Astrocyte (in vitro differentiated cells and primary cell): ENCODE data around the gene CELF1. TPM values are rescaled to one million over a fixed set of nuclear protein-coding genes. Genes with fewer than 3 reads are reported as not detected.
A peak's percentile ranks its signal among the peaks of the same experiment; 100 is the strongest.

Experiments used
- DNase-seq: peaks from one replicate; pipeline ENCODE4 v3.0.0-alpha.2; 2010; ENCODE audit warnings: low read depth
- FAIRE-seq: peaks from 2 replicates; lab custom pipeline; 2011; peaks lifted over from hg19 to GRCh38; lab: Jason Lieb, UNC
- H2AFZ ChIP-seq: 2 replicates; pipeline ENCODE4 v1.6.0; 2012; ENCODE audit warnings: low read depth, low read length, inconsistent platforms
- H3K27ac ChIP-seq: 2 replicates; pipeline ENCODE4 v1.5.1; 2011; ENCODE audit warnings: low read depth, low read length, inconsistent platforms
- H3K27me3 ChIP-seq: 2 replicates; pipeline ENCODE4 v1.6.0; 2011; ENCODE audit warnings: low read length, inconsistent platforms; ENCODE audit not compliant: insufficient read depth
- H3K36me3 ChIP-seq: 2 replicates; pipeline ENCODE4 v1.5.1; 2011; ENCODE audit warnings: low read length, inconsistent platforms; ENCODE audit not compliant: insufficient read depth
- H3K4me1 ChIP-seq: 2 replicates; pipeline ENCODE4 v1.5.1; 2011; ENCODE audit warnings: low read length, inconsistent platforms; ENCODE audit not compliant: insufficient read depth
- H3K4me2 ChIP-seq: 2 replicates; pipeline ENCODE4 v1.6.0; 2012; ENCODE audit warnings: low read length, inconsistent platforms
- H3K4me3 ChIP-seq: 2 replicates; pipeline ENCODE4 v1.5.1; 2011; ENCODE audit warnings: low read depth, mild to moderate bottlenecking, low read length, inconsistent platforms; ENCODE audit not compliant: insufficient read depth
- H3K79me2 ChIP-seq: 2 replicates; pipeline ENCODE4 v1.6.0; 2012; ENCODE audit warnings: mild to moderate bottlenecking, low read length, inconsistent platforms; ENCODE audit not compliant: insufficient read depth
- H3K9ac ChIP-seq: 2 replicates; pipeline ENCODE4 v1.6.0; 2012; ENCODE audit warnings: mild to moderate bottlenecking, low read length, inconsistent platforms
- H3K9me3 ChIP-seq: 2 replicates; pipeline ENCODE4 v1.5.1; 2012; ENCODE audit warnings: low read depth, mild to moderate bottlenecking, low read length, inconsistent platforms; ENCODE audit not compliant: insufficient read depth
- H4K20me1 ChIP-seq: 2 replicates; pipeline ENCODE4 v1.6.0; 2012; ENCODE audit warnings: low read length, inconsistent platforms; ENCODE audit not compliant: insufficient read depth
- H3K27ac Mint-ChIP-seq: one replicate; pipeline ENCODE4 v1.8.0; 2021; ENCODE audit warnings: mild to moderate bottlenecking, mixed read lengths; ENCODE audit not compliant: unreplicated experiment
- H3K27me3 Mint-ChIP-seq: one replicate; pipeline ENCODE4 v1.8.0; 2021; ENCODE audit warnings: low read depth, mixed read lengths; ENCODE audit not compliant: unreplicated experiment
- H3K36me3 Mint-ChIP-seq: one replicate; pipeline ENCODE4 v1.8.0; 2021; ENCODE audit warnings: low read depth, mixed read lengths; ENCODE audit not compliant: unreplicated experiment
- H3K4me1 Mint-ChIP-seq: one replicate; pipeline ENCODE4 v1.8.0; 2021; ENCODE audit warnings: low read depth, mixed read lengths; ENCODE audit not compliant: unreplicated experiment
- H3K4me3 Mint-ChIP-seq: one replicate; pipeline ENCODE4 v1.8.0; 2021; ENCODE audit warnings: mild to moderate bottlenecking, moderate library complexity, mixed read lengths; ENCODE audit not compliant: unreplicated experiment
- H3K9me3 Mint-ChIP-seq: one replicate; pipeline ENCODE4 v1.8.0; 2021; ENCODE audit warnings: mild to moderate bottlenecking, mixed read lengths; ENCODE audit not compliant: unreplicated experiment
- EZH2 ChIP-seq: IDR thresholded peaks from 2 replicates; pipeline ENCODE4 v1.6.1; 2012; ENCODE audit warnings: mild to moderate bottlenecking, low read length, inconsistent platforms; ENCODE audit not compliant: insufficient read depth
- total RNA-seq: library from RNA; stranded (reverse); gene quantifications from 2 replicates; pipeline ENCODE4 v1.2.1, GENCODE V29; 2021
- TF ChIP-seq, protein P1 (sequence below): IDR thresholded peaks from 2 replicates; pipeline ENCODE4 v1.5.1; 2011; ENCODE audit warnings: low read depth, mild to moderate bottlenecking, inconsistent platforms, low read length, moderate library complexity; ENCODE audit not compliant: insufficient read depth

Gene CELF1
- total RNA-seq, 1 donor from 2014 or later, result 101 TPM

DNA sequence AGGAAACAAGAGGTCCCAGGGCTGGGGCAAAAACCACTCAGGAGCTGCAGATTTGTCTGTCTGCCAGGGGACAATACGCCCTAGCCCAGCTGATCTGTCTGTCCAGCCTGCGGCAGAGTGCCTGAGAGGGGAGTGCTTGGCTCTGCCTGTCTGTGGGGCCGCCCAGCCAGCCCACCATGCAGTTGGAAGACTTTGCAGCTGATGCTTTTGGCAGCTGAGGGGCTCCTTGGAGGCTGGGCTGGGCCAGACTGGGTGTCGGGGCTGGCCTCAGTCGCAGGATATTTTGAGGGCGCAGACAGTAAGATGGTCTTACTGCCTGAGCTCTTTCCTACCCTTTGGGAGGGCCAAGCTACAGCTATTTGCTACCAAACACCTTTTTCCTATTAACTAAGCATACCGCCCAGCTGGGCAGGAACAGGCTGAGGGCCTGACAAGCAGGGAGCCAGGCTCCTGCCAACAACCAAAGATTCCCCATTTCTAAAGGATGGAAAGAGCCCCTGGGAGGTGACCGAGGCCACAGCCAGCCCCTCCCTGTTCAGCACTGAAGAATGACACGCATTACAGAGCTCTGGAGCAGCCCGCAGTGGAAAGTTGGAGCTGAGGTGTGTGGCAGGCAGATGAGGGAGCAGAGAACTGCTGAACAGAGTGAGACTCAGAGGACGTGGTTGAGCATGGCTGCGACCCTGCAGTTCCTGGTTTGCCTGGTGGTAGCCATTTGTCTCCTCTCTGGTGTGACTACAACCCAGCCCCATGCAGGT, 33.3 kb upstream of the CELF1 start, which contains the start of gene FAM180B:
Gene FAM180B (plus strand): TSS at position 581 of the 758 bp plus-strand sequence. CDS start 91 bp downstream, at position 672.
- H3K9me3 ChIP-seq, result no peaks in the 10 kb centered on the region
- no peak within 1 kb of the TSS for H3K9ac ChIP-seq
- peaks cover 20% of the 10 kb centered on the region for H3K36me3 ChIP-seq
- H3K4me3 ChIP-seq, result no peak within 1 kb of the TSS
- H3K27me3 Mint-ChIP-seq, result peaks cover 5% of the 10 kb centered on the region
- no peak for DNase-seq
- no peaks in the 10 kb centered on the region for H3K4me1 Mint-ChIP-seq
- no peak within 1 kb of the TSS for H3K27ac ChIP-seq
- FAIRE-seq, result no peak
- no peak within 1 kb of the TSS for H3K4me3 Mint-ChIP-seq
- H3K4me1 ChIP-seq, result no peaks in the 10 kb centered on the region
- H3K9me3 Mint-ChIP-seq, result no peaks in the 10 kb centered on the region
- TF ChIP-seq, protein P1, sequence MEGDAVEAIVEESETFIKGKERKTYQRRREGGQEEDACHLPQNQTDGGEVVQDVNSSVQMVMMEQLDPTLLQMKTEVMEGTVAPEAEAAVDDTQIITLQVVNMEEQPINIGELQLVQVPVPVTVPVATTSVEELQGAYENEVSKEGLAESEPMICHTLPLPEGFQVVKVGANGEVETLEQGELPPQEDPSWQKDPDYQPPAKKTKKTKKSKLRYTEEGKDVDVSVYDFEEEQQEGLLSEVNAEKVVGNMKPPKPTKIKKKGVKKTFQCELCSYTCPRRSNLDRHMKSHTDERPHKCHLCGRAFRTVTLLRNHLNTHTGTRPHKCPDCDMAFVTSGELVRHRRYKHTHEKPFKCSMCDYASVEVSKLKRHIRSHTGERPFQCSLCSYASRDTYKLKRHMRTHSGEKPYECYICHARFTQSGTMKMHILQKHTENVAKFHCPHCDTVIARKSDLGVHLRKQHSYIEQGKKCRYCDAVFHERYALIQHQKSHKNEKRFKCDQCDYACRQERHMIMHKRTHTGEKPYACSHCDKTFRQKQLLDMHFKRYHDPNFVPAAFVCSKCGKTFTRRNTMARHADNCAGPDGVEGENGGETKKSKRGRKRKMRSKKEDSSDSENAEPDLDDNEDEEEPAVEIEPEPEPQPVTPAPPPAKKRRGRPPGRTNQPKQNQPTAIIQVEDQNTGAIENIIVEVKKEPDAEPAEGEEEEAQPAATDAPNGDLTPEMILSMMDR, result no peak
- no peak for TF ChIP-seq EZH2
- H4K20me1 ChIP-seq, result peaks cover 11% of the 10 kb centered on the region
- H3K27me3 ChIP-seq, result peaks cover 4% of the 10 kb centered on the region
- H3K27ac Mint-ChIP-seq, result no peak within 1 kb of the TSS
- peaks cover 31% of the 10 kb centered on the region for H3K36me3 Mint-ChIP-seq
- H3K4me2 ChIP-seq, result no peak within 1 kb of the TSS
- H3K79me2 ChIP-seq, result no peaks in the 10 kb centered on the region
- no peak within 1 kb of the TSS for H2AFZ ChIP-seq

DNA sequence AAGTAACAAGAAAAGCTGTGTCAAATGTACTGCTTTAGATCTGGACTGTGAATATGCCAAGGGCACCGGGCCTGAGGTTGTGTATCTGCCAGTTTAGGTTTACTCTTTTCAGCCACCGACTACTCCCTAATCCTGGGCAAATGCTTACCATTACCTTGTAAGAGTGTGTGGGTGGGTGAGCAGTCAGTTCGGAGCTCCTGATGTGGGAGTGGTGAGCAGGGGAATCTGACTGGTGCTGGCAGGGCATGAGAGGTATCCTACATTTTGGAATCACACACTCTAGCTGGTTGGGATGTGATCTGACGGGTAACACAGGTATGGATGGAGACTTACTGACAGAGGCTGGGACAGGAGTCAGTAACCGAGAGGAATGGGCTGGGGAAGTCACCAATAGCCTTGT, 30.9 kb upstream of the CELF1 start:
- peaks cover 21% of the 10 kb centered on the region for H3K79me2 ChIP-seq
- no peak overlapping the region for H3K9ac ChIP-seq
- TF ChIP-seq, protein P1, result no peak
- no peak for TF ChIP-seq EZH2
- no peaks in the 10 kb centered on the region for H3K27me3 ChIP-seq
- FAIRE-seq, result no peak
- H3K36me3 ChIP-seq, result peaks cover 20% of the 10 kb centered on the region
- no peaks in the 10 kb centered on the region for H3K9me3 ChIP-seq
- H3K4me3 ChIP-seq, result no peak overlapping the region
- H3K4me1 Mint-ChIP-seq, result peaks cover 6% of the 10 kb centered on the region
- DNase-seq, result no peak
- H3K9me3 Mint-ChIP-seq, result no peaks in the 10 kb centered on the region
- no peak overlapping the region for H3K4me2 ChIP-seq
- peaks cover 6% of the 10 kb centered on the region for H3K4me1 ChIP-seq
- H3K27ac Mint-ChIP-seq, result no peak overlapping the region
- H2AFZ ChIP-seq, result no peak overlapping the region
- H3K27me3 Mint-ChIP-seq, result peaks cover 2% of the 10 kb centered on the region
- H3K27ac ChIP-seq, result no peak overlapping the region
- H3K4me3 Mint-ChIP-seq, result peak overlapping the region; percentile 68
- H4K20me1 ChIP-seq, result peaks cover 11% of the 10 kb centered on the region
- peaks cover 30% of the 10 kb centered on the region for H3K36me3 Mint-ChIP-seq
